Measurements from ENCODE around the gene TESK2.

GRCh38 chr1:45353685-45354084 is 137.3 kb downstream of the TESK2 start:
- TF ChIP-seq ARNTL (CRISPR knock-in tag; IDR thresholded peaks at IDR 0.05) (no peak), HOXA9 (CRISPR knock-in tag; IDR thresholded peaks at IDR 0.05; ENCODE audit: borderline replicate concordance) (no peak), ZNF790 (CRISPR knock-in tag; IDR thresholded peaks at IDR 0.05; ENCODE audit: borderline replicate concordance) (no peak), HDAC1 (CRISPR knock-in tag; IDR thresholded peaks at IDR 0.05) (no peak), ZNF562 (CRISPR knock-in tag; IDR thresholded peaks at IDR 0.05; ENCODE audit: borderline replicate concordance) (no peak), CHCHD3 (CRISPR knock-in tag; IDR thresholded peaks at IDR 0.05) (no peak), ZNF121 (CRISPR knock-in tag; IDR thresholded peaks at IDR 0.05) (no peak), ZNF331 (CRISPR knock-in tag; IDR thresholded peaks at IDR 0.05) (no peak), BHLHE40 (IDR thresholded peaks at IDR 0.05; ENCODE audit: low read length) (no peak), JUN (CRISPR knock-in tag; IDR thresholded peaks at IDR 0.05) (no peak), SMC3 (IDR thresholded peaks at IDR 0.05; ENCODE audit: low read length) (no peak)
- TF ChIP-seq, protein P1, sequence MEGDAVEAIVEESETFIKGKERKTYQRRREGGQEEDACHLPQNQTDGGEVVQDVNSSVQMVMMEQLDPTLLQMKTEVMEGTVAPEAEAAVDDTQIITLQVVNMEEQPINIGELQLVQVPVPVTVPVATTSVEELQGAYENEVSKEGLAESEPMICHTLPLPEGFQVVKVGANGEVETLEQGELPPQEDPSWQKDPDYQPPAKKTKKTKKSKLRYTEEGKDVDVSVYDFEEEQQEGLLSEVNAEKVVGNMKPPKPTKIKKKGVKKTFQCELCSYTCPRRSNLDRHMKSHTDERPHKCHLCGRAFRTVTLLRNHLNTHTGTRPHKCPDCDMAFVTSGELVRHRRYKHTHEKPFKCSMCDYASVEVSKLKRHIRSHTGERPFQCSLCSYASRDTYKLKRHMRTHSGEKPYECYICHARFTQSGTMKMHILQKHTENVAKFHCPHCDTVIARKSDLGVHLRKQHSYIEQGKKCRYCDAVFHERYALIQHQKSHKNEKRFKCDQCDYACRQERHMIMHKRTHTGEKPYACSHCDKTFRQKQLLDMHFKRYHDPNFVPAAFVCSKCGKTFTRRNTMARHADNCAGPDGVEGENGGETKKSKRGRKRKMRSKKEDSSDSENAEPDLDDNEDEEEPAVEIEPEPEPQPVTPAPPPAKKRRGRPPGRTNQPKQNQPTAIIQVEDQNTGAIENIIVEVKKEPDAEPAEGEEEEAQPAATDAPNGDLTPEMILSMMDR (CRISPR knock-in tag; IDR thresholded peaks at IDR 0.05): no peak
